CD4-positive, alpha-beta T cell treated with Interleukin-15 for 1 hour (primary cell): ENCODE measurements around the gene MAGI3.
"Not testable (repeated sequence)": the region's sequence is repeated elsewhere in the genome, so short reads cannot be mapped to it uniquely, and the experiment has no call there.

ENCODE experiments used
- DNase-seq: peaks from one replicate; pipeline ENCODE4 v3.0.0-alpha.2; 2020

MAGI3 gene

GRCh38 chr1:113452921-113453770, 62.8 kb downstream of the MAGI3 start:
- no peak for DNase-seq

GRCh38 chr1:113453771-113454083, 63.4 kb downstream of the MAGI3 start:
- DNase-seq = no peak

- DNase-seq = no peak
Observed at GRCh38 chr1:113455374-113455773, 65.1 kb downstream of the MAGI3 start.

- DNase-seq = no peak
Observed at GRCh38 chr1:113456967-113457366, 66.7 kb downstream of the MAGI3 start.

GRCh38 chr1:113459279-113459678, 69.0 kb downstream of the MAGI3 start:
- no peak for DNase-seq

GRCh38 chr1:113467991-113468390, 77.7 kb downstream of the MAGI3 start:
- DNase-seq = no peak

GRCh38 chr1:113478427-113479195, 88.3 kb downstream of the MAGI3 start:
- DNase-seq = not testable (repeated sequence)

GRCh38 chr1:113479713-113480676, 89.7 kb downstream of the MAGI3 start:
- DNase-seq = no peak

- not testable (repeated sequence) for DNase-seq
Observed at GRCh38 chr1:113485131-113485530, 94.8 kb downstream of the MAGI3 start.

GRCh38 chr1:113488576-113489177, 98.4 kb downstream of the MAGI3 start:
- no peak for DNase-seq

GRCh38 chr1:113490384-113490783, 100.1 kb downstream of the MAGI3 start:
- no peak for DNase-seq

- DNase-seq = no peak
Observed at GRCh38 chr1:113493533-113493932, 103.2 kb downstream of the MAGI3 start.

GRCh38 chr1:113505357-113505756, 115.0 kb downstream of the MAGI3 start:
- no peak for DNase-seq

GRCh38 chr1:113507552-113508214, 117.4 kb downstream of the MAGI3 start:
- DNase-seq = no peak

- DNase-seq = no peak
Observed at GRCh38 chr1:113508364-113509164, 118.2 kb downstream of the MAGI3 start.

GRCh38 chr1:113509766-113510165, 119.5 kb downstream of the MAGI3 start:
- not testable (repeated sequence) for DNase-seq

- no peak for DNase-seq
Observed at GRCh38 chr1:113511269-113511668, 121.0 kb downstream of the MAGI3 start.

GRCh38 chr1:113515498-113515897, 125.2 kb downstream of the MAGI3 start:
- DNase-seq = no peak

- DNase-seq = no peak
Observed at GRCh38 chr1:113517346-113517745, 127.0 kb downstream of the MAGI3 start.

- no peak for DNase-seq
Observed at GRCh38 chr1:113517983-113518382, 127.7 kb downstream of the MAGI3 start.

GRCh38 chr1:113519556-113519955, 129.2 kb downstream of the MAGI3 start:
- no peak for DNase-seq
